AG20443 (cell line): ENCODE measurements around the gene STIMATE.

ENCODE experiments used
- DNase-seq: peaks from one replicate; pipeline ENCODE4 v3.0.0; 2012; ENCODE audit warnings: low spot score, mixed read lengths

The STIMATE gene

DNA sequence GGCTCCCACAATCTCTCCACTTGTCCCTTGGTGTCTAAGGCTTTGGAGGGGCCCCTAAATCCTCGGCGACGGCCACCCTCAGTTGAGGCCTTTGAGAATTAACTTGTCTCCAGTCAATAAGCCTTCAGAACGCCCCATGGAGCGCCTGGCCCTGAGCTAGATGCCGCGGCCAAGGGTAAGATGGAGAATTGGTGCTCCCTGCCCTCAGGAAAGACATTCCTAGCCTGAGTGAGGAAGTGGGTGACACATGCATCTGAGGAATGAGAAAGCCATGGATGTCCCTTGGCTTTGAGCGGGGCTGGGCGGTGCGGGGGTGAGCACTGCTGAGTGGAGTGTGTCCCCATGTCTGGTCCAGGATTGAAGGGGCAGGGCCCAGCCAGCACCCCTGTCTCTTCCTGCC, 80.1 kb downstream of the STIMATE start:
- no peak for DNase-seq

DNA sequence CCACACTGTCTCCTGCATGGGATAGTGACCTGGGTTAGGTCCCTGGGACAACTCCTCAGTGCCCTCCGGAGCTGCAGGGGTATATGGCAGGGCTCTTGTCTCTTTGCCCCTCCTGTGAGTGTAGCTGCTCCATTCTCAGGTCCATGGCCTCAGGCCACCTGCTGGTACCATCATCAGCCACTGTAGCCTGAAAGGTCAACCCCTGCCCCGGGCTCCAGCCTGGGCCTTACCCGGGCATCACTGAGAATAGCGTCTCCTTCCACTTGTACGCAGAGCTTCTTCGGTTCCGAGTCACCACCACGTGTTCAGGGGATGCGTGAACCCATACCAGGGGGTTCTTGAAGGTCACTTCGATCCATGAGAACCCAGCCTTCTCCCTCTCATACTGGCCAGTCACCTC, 80.7 kb downstream of the STIMATE start:
- no peak for DNase-seq

- DNase-seq = no peak
These were observed 81.1 kb downstream of the STIMATE start for GRCh38 chr3:52816199-52816598.

DNA sequence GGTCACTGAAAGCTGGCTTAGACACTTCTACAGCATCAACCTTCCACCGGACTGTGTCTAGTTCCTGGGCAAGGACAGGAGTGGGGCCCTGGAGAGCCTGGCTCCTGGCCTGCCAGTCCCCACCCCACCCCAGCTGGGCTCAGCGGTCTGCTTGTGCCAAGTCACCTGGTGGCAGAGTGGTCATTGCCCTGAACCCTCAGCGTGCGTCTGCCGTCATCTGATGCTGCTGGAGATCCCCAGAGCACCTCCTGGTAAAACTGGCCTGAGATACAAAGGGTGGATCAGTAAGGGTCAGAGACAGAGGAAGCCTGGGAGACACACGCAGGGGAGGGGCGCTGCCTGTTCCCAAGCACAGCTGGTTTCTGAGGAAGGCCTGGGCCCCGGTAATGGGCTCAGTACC, 83.5 kb downstream of the STIMATE start:
- no peak for DNase-seq

DNA sequence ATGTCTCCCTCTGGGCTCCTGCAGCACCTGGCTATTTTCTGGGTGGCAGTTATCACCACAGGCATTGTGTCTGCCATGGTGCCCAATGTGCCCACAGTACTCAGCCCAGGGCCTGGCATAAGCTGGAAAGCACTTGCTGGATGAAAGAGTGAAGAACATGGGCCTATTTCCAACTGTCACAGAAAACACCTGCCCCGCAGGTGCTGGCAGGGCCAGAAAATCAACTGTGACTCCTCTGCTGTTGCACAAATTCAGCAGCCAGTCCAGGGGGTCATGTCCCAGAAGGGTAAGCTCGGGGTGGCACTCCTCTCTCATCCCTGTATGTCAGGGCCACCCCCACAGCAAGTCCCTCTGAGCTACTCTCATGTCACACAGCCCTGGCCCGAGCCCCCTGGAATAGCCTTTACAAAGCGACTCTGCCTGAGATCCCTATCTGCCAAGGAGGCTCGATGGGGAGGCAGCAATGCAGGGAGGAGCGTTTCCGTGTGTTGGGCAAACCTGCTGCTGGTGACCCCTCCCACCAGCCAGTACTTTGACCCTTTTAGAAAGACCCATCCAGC, 85.8 kb downstream of the STIMATE start:
- no peak for DNase-seq

- DNase-seq = no peak
These were observed 86.4 kb downstream of the STIMATE start for GRCh38 chr3:52810923-52811322.

- DNase-seq = no peak
These were observed 87.5 kb downstream of the STIMATE start for GRCh38 chr3:52809662-52810377.

DNA sequence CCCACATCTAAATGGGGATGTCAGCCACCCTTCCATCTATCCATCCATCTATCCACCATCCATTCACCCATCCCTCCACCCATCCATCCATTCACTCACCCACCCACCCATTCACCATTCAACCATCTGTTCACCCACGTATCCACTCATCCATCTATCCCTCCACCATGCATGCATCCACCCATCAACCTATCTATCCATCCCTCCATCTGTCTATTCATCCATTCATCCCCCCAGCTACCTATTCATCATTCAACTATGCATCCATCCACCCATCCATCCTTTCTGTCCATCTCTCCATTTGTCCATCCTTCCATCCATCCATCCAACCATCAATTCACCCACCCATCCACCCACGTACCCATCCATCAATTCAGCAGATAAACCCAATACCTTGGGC, 88.2 kb downstream of the STIMATE start:
- DNase-seq = no peak

DNA sequence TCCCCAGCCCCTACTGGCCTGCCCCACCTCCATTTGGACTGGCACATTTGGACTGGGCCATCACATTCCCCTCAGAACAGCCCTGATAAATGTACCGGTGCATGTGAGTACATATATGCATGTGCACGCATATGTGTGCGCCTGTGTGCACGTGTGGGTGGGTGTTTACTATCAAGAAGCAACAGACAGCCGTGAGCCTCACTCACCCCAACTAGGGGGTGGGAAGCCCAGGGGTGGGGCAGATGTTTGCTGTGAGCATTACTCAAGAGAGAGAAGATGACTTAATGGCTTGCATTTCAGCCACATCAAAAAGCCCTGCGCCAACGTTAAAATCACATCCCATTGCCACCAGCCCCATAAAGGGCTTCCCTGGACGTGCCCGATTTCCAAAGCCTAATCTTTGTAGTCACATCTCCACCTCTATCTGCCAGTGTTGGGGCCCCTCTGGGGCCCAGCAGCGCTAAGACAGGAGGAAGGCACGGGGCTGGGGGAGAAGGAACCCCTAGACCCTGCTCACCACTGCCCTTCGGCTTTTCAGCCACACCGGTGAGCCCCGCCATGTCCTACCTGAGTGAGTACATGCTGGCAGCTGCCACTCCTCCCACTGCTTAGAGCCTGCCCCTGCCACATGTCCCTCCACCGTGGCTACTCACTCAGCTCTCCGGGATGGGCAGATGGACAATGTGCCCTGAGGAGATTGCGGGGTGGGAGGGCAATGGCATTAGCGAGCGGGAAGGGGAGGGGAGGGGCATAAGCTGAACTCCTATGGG, 91.9 kb downstream of the STIMATE start:
- no peak for DNase-seq

- DNase-seq = peak; percentile 36
These were observed 95.5 kb downstream of the STIMATE start for GRCh38 chr3:52801839-52802238.

DNA sequence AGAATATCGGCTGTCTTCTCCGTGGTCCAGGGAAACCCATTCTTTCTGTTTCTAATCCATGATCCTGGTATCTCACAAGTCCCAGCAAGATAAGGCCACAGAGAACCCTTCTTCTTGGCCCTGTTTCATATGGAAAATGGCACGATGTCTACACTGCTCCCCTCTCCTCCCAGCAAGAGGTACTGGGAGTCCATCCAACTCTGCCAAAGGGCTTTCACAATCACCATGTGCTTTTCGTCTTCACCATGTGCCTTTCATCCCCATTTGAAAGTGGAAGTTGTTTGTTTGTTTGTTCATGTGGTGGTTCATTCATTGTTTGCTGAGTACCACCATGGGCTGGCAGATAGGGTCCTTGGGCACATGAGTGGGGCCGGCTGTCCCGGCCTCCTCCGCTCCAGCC, 97.3 kb downstream of the STIMATE start:
- DNase-seq = no peak

- no peak for DNase-seq
These were observed 98.3 kb downstream of the STIMATE start for GRCh38 chr3:52798978-52799476.

- no peak for DNase-seq
These were observed 98.9 kb downstream of the STIMATE start for GRCh38 chr3:52798376-52798977.

DNA sequence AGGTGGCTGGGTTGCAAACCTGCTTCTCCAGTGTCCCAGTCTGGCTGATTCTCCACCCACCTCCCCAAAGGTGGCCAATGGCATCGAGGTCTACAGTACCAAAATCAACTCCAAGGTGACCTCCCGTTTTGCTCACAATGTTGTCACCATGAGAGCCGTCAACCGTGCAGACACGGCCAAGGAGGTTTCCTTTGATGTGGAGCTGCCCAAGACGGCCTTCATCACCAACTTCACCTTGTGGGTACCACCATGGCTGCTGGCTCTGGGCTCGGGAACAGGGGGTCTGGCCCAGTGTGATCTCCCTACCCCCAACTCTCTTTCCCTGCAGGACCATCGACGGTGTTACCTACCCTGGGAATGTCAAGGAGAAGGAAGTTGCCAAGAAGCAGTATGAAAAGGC, 100.9 kb downstream of the STIMATE start:
- DNase-seq = no peak

- DNase-seq = no peak
These were observed 101.9 kb downstream of the STIMATE start for GRCh38 chr3:52795298-52795900.

DNA sequence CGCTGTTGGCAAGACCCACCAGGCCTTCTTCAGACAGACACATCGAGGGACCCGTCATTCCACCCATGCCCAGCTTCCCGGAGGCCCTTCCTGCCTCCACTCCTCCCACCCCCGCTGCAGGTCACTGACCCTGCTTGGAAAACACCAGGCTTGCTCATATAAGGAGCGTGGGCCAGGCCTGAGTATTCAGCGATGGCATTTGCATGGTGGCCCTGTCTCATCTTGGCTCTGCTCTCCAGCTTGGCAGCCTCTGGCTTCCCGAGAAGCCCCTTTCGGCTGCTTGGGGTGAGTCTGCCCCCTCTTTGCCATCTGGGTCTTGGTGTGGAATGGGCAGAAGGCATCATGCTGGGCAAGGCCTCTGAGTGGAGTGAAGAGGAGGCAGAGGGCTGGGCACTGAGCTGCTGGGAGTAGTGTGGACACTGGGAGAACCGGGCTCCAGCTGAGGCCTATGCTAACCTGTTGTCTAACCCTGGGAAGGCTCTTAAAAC, 102.7 kb downstream of the STIMATE start, which contains the start of gene ITIH3:
Gene ITIH3, plus strand, starts transcription at position 185 of the 488 bp plus-strand sequence. Its CDS starts 8 bp downstream, at position 193.
- DNase-seq = no peak

DNA sequence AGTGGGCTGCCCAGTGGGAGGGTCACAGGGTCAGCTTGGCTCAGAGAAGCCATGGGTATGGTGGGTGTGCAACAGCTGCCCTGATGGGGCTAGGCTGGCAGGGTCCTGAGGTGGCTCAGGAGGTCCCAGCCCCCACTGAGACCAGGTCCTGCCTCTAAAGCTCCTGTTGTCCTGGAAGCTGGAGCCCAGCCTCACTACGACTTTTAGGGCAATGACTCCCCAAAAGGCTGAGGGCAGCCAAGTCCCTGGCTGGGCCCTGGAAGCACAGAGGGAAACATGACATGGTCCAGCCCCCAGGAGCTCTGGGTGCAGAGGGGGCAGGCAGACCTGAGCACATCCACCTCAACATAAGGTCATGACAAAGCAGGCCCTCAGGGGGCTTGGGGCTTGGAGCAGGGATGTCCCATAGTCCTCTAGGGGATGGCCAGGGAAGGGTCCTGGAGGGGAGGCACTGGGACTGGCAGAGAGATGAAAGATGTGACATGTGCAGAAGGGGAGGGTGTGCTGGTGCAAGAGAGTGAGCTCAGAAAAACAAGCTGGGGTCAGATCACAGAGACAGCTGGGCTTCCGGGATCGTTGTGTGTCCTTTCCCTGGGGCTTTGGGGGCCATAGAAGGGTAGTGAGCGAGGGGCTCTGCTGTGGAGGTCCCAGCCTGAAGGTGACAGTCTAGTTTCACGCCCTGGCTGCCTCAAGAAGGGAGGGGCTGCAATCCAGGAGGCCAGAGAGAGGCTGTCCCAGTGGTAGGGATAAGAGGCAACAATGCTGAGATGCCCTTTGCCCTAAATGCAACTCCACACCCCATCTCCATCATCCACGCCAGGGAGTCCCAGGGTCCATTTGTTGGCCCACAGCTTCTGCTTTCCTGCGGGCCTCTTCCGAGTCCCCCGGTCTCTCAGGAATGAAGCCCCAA, 103.4 kb downstream of the STIMATE start:
- no peak for DNase-seq

GRCh38 chr3:52792961-52793695, 104.2 kb downstream of the STIMATE start:
- peak; percentile 86 for DNase-seq

DNA sequence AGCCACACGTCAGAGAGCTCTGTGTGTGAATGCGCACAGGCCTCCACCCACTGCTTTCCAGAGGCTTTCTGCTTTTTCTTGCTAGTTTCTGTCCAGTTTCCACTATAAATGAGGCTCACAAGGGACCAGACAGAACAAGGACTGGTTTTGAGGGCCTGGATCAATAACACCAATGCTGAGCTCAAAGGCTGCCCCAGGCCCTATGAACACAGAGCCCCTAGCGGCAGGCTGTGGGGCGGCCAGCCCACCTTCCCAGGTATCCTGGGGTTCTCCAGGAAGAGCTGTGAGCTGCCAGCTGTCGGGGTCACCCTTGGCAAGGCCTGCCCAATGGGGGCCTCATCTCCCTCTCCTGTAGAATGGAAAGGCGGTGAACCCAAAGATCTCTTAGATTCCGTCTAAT, 104.9 kb downstream of the STIMATE start:
- no peak for DNase-seq

DNA sequence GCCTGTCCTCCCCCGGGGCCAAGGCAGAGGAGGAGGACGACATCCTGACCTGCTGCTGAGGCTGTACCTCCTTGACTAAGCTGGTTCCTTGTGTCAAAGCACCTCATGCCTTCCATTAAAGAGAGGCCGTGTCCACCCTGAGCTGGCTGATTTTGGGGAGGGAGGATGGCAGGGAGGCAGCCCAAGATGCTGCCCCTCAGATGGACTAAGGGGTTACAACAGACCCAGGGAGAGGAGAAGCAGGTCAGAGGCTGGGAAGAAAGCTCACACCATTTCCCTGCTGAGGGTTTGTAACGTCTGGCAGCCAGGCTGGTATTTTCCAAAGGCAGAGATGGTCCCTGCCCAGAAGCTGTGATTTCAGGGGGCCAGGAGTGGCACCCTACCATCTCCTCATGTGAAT, 105.4 kb downstream of the STIMATE start:
- DNase-seq = no peak
